SK-N-SH (cell line): ENCODE data around the gene DNAJC5. TPM values are rescaled to one million over a fixed set of nuclear protein-coding genes. Genes with fewer than 3 reads are reported as not detected.
"Not testable (repeated sequence)": the region's sequence is repeated elsewhere in the genome, so short reads cannot be mapped to it uniquely, and the experiment has no call there.

ENCODE experiments used
- CTCF ChIA-PET: fragments of 300-600, 350-600 bp; formaldehyde crosslinking; extraction: SDS; loops from one replicate; lab custom pipeline; 2021; lab: Yijun Ruan, JAX
- POLR2A ChIA-PET: fragments of 350-600 bp; sonication (Branson Sonifier 250); formaldehyde crosslinking; extraction: SDS; loops from one replicate; lab custom pipeline; 2020; ENCODE audit warnings: antibody characterized with exemption, inconsistent platforms; lab: Yijun Ruan, JAX
- DNase-seq: peaks from one replicate; pipeline ENCODE4 v3.0.0; 2012
- H2AFZ ChIP-seq: fragments of 200-600 bp; sonication (generic); 2 replicates; pipeline ENCODE4 v1.8.1; 2016; ENCODE audit warnings: antibody characterized with exemption, mild to moderate bottlenecking, low read depth
- H3F3A ChIP-seq: fragments of 200-600 bp; sonication (generic); replicated peaks from 2 replicates; pipeline ENCODE3; 2016; ENCODE audit warnings: antibody characterized with exemption, mild to moderate bottlenecking; ENCODE audit not compliant: insufficient read depth
- H3K27ac ChIP-seq, 2 experiments: fragments of 200-500 bp in 1 of 2; fragments of 200-600 bp in 1 of 2; sonication (Bioruptor generic) in 1 of 2; sonication (generic), shearing (Covaris generic) in 1 of 2; 2 replicates each; pipeline versions ENCODE4 v1.5.1 to v1.6.1; 2014 to 2016; ENCODE audit warnings: low read depth in 2 of 2, inconsistent platforms in 1 of 2, low read length in 1 of 2, mild to moderate bottlenecking in 1 of 2, mixed read lengths in 1 of 2
- H3K27me3 ChIP-seq: fragments of 200-600 bp; sonication (generic), shearing (Covaris generic); 2 replicates; pipeline ENCODE4 v1.6.1; 2016; ENCODE audit warnings: mixed run types; ENCODE audit not compliant: insufficient read depth
- H3K36me3 ChIP-seq, 2 experiments: fragments of 200-500 bp in 1 of 2; fragments of 200-600 bp in 1 of 2; sonication (Bioruptor generic) in 1 of 2; sonication (generic) in 1 of 2; replicated peaks in 1 of 2; 2 replicates each; pipeline versions ENCODE3 to v1.5.1; 2014 to 2016; ENCODE audit warnings: low read length in 1 of 2, mild to moderate bottlenecking in 1 of 2; ENCODE audit not compliant: insufficient read depth in 2 of 2, control insufficient read depth in 1 of 2
- H3K4me1 ChIP-seq, 2 experiments: fragments of 200-500 bp in 1 of 2; fragments of 200-600 bp in 1 of 2; sonication (Bioruptor generic) in 1 of 2; sonication (generic), shearing (Covaris generic) in 1 of 2; 2 replicates each; pipeline versions ENCODE4 v1.5.1 to v1.6.1; 2014 to 2016; ENCODE audit warnings: low read depth in 1 of 2, low read length in 1 of 2, mixed run types in 1 of 2; ENCODE audit not compliant: insufficient read depth in 2 of 2, control insufficient read depth in 1 of 2
- H3K4me2 ChIP-seq: fragments of 200-600 bp; sonication (generic), shearing (Covaris generic); 2 replicates; pipeline ENCODE4 v1.6.1; 2017; ENCODE audit warnings: mixed run types
- H3K4me3 ChIP-seq, 2 experiments: fragments of 200-500 bp in 1 of 2; fragments of 200-600 bp in 1 of 2; sonication (Bioruptor generic) in 1 of 2; sonication (generic), shearing (Covaris generic) in 1 of 2; 2 replicates each; pipeline versions ENCODE4 v1.5.1 to v1.8.1; 2014 to 2016; ENCODE audit warnings: low read depth in 2 of 2, inconsistent platforms in 1 of 2, low read length in 1 of 2, mild to moderate bottlenecking in 1 of 2, mixed read lengths in 1 of 2, moderate library complexity in 1 of 2
- H3K79me2 ChIP-seq: fragments of 200-600 bp; sonication (generic); 2 replicates; pipeline ENCODE4 v1.8.1; 2017; ENCODE audit warnings: mild to moderate bottlenecking; ENCODE audit not compliant: insufficient read depth
- H3K9ac ChIP-seq: fragments of 200-600 bp; sonication (generic); 2 replicates; pipeline ENCODE4 v1.6.1; 2017; ENCODE audit warnings: mixed run types
- H3K9me2 ChIP-seq: fragments of 200-600 bp; sonication (generic); 2 replicates; pipeline ENCODE4 v1.6.1; 2017; ENCODE audit warnings: mixed run types
- H3K9me3 ChIP-seq: fragments of 200-600 bp; sonication (generic); 2 replicates; pipeline ENCODE4 v1.6.1; 2017; ENCODE audit warnings: mixed run types, mild to moderate bottlenecking, moderate library complexity
- H4K20me1 ChIP-seq: fragments of 200-600 bp; sonication (generic); 2 replicates; pipeline ENCODE4 v1.6.1; 2017; ENCODE audit warnings: mild to moderate bottlenecking, mixed run types; ENCODE audit not compliant: insufficient read depth
- ELF1 ChIP-seq: IDR thresholded peaks from 2 replicates; pipeline ENCODE4 v1.4.0; 2012
- EP300 ChIP-seq, 2 experiments: IDR thresholded peaks; 2 replicates each; pipeline versions ENCODE4 v1.4.0 to v1.6.1; 2012; ENCODE audit warnings: borderline replicate concordance in 1 of 2, low read depth in 1 of 2, low read length in 1 of 2
- FOXJ3 ChIP-seq: sonication (generic); formaldehyde crosslinking; IDR thresholded peaks from 2 replicates; pipeline ENCODE4 v1.5.1; 2020; ENCODE audit warnings: mild to moderate bottlenecking, missing genetic modification reagents
- RAD21 ChIP-seq: IDR thresholded peaks from 2 replicates; pipeline ENCODE4 v1.6.1; 2012; ENCODE audit warnings: mild to moderate bottlenecking, low read length
- RFX5 ChIP-seq: IDR thresholded peaks from 2 replicates; pipeline ENCODE4 v1.6.1; 2012; ENCODE audit warnings: mild to moderate bottlenecking, improper control_type of control experiment, low read length
- SIN3A ChIP-seq: IDR thresholded peaks from 2 replicates; pipeline ENCODE4 v1.6.1; 2012; ENCODE audit warnings: low read depth, mild to moderate bottlenecking, low read length, moderate library complexity, borderline replicate concordance
- USF2 ChIP-seq: fragments of 150-350 bp; IDR thresholded peaks from 2 replicates; pipeline ENCODE4 v1.6.1; 2017; ENCODE audit warnings: antibody characterized with exemption, low read length, low read depth, borderline replicate concordance
- WGBS: methylation state at CpG from one replicate; pipeline ENCODE4 v1.1.6; 2017; ENCODE audit warnings: low lambda C conversion rate; 5-methylcytosine and 5-hydroxymethylcytosine counted together
- polyA plus RNA-seq, 3 experiments: library from polyadenylated mRNA; depleted of rRNA; stranded (reverse); fragments of >200 nt; gene quantifications; 2 replicates each; pipeline ENCODE4 v1.2.3, GENCODE V29; 2012

The DNAJC5 gene
- polyA plus RNA-seq, 1 of the 3 experiments (the other 2 are of a cell fraction), result 24.2 TPM

DNA sequence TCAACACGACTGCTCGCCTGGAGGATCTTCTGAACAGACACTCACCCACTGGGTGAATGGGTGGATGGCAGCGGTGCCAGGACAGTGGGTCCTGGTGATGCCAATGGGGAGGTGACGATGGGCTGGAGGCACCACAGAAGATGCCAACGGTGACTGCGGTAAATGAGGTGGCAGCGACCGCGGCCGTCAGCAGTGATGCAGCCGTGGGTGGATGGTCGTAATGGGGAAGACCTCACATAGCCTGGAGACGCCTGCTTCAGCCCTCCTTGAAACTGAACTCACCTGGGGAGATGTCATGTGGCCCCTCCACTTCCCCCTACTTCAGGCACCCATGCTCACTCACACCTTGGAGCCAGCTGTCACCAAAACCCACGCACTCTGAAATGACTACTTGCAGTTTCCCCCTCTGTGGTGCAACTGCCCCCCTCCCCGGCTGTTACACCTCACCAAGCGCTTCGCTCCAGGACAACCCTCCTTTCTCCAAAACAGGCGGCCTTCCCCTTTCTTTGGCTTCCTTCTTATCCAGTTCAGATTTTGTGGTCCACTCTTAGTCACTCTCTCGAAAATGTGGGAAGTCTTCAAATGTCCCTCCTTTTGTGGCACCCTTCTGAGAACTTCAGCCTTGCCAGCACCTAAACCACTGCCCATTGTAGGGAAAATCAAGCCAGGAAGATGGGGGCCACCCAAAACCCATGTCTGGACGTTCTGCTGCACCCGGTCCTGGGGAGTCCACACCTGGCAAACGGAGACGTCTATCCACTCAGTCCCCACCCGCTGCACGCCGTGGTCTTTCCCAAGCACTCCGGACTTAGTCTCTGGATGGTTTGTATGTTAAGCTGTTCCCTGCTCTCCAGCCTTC, 44.0 kb upstream of the DNAJC5 start:
- Histone ChIP-seq H3K4me1 (peaks cover 0 to 26% of the 10 kb centered on the region in 2 experiments; a peak in 1 of 4 replicates), H3K79me2 (no peaks in the 10 kb centered on the region), H3K36me3 (no peaks in the 10 kb centered on the region), H3K9ac (no peak overlapping the region), H2AFZ (no peak overlapping the region), H3K27me3 (no peaks in the 10 kb centered on the region), H3K27ac (no peak overlapping the region)
- CTCF ChIA-PET, result interaction anchor here (0.8 kb wide), 1 partner anchor 13 kb away, joined by 4 read pairs; no protein-coding TSS in a partner anchor
- TF ChIP-seq SIN3A (no peak), USF2 (no peak), RAD21 (no peak), ELF1 (no peak), EP300 (IDR thresholded peaks at IDR 0.05; ENCODE audit: borderline replicate concordance in 1 of 2, low read depth in 1 of 2, low read length in 1 of 2) (no peak), RFX5 (no peak), FOXJ3 (no peak)
- TF ChIP-seq, all 33 proteins: peak for 0
- Histone ChIP-seq H3K4me2 (no peak overlapping the region), H4K20me1 (no peaks in the 10 kb centered on the region), H3K4me3 (no peak overlapping the region), H3K9me3 (no peaks in the 10 kb centered on the region), H3K9me2 (no peaks in the 10 kb centered on the region), H3F3A (no peaks in the 10 kb centered on the region)
- DNase-seq, result no peak
- 72% methylated on average over 27 of the region's 27 CpGs for WGBS
- POLR2A ChIA-PET, result no interaction called here

DNA sequence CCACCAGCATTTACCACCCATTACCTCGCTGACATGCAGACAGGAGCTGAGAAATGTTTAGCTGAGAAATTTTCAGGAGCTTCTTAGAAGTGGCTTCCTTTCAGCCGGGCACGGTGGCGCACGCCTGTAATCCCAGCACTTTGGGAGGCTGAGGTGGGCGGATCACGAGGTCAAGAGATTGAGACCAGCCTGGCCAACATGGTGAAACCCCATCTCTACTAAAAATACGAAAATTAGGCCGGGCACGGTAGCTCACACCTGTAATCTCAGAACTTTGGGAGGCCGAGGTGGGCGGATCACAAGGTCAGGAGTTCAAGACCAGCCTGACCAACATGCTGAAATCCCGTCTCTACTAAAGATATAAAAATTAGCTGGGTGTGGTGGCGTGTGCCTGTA, 43.4 kb upstream of the DNAJC5 start:
- CTCF ChIA-PET, result interaction anchor here (0.8 kb wide), 1 partner anchor 12 kb away, joined by 4 read pairs; no protein-coding TSS in a partner anchor
- H3K9me2 ChIP-seq, DNase-seq, H3F3A ChIP-seq, H3K4me2 ChIP-seq, H3K79me2 ChIP-seq, H3K36me3 ChIP-seq, H2AFZ ChIP-seq, H4K20me1 ChIP-seq, H3K4me3 ChIP-seq, POLR2A ChIA-PET, H3K27ac ChIP-seq, H3K27me3 ChIP-seq, H3K9ac ChIP-seq, H3K9me3 ChIP-seq: not testable (repeated sequence)
- WGBS, result 71% methylated on average over 13 of the region's 14 CpGs
- peaks cover 0 to 25% of the 10 kb centered on the region in 2 experiments; a peak in 1 of 4 replicates for H3K4me1 ChIP-seq

DNA sequence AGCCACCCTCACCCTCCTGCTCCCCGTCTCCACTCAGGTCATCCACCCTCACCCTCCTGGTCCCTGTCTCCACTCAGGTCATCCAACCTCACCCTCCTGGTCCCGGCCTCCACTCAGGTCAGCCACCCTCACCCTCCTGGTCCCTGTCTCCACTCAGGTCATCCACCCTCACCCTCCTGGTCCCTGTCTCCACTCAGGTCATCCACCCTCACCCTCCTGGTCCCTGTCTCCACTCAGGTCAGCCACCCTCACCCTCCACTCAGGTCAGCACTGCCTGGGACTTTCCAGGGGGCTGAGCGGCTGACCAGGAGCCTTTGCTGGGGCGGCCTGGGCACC, 41.2 kb upstream of the DNAJC5 start:
- WGBS, result 80% methylated on average over 3 of the region's 4 CpGs
- not testable (repeated sequence) for H2AFZ ChIP-seq, H3K27me3 ChIP-seq, H4K20me1 ChIP-seq, H3F3A ChIP-seq, H3K9me3 ChIP-seq, H3K4me3 ChIP-seq, DNase-seq, H3K9ac ChIP-seq, H3K4me2 ChIP-seq, H3K79me2 ChIP-seq, H3K9me2 ChIP-seq, H3K27ac ChIP-seq, H3K36me3 ChIP-seq
- ChIA-PET POLR2A (interaction anchor here (2.6 kb wide), 1 partner anchor 11 kb away, joined by 12 read pairs; the partner anchor contains the start of gene TPD52L2), CTCF (interaction anchor here (1.0 to 3.0 kb wide), 3 partner anchors 11 to 79 kb away, joined by 4 to 17 read pairs (median 16); partner anchors contain the start of gene TPD52L2)
- H3K4me1 ChIP-seq, result peaks cover 0 to 44% of the 10 kb centered on the region in 2 experiments; a peak in 1 of 4 replicates
